Uterus (tissue), 4 donors: Measurements from ENCODE around the gene GP2. TPM values are rescaled to one million over a fixed set of nuclear protein-coding genes. Genes with fewer than 3 reads are reported as not detected.

ENCODE experiments used
- DNase-seq, 2 donors: peaks; one replicate each; pipeline ENCODE4 v3.0.0-alpha.2; 2019 to 2020
- H3K27ac ChIP-seq, 2 donors: fragments of 200-600 bp; sonication (generic); 1 replicate in 1 of 2; 2 replicates in 1 of 2; pipeline ENCODE4 v1.5.1; 2016 to 2018
- H3K27me3 ChIP-seq, 2 donors: fragments of 200-600 bp; sonication (generic); one replicate each; pipeline ENCODE4 v1.5.1; 2018 to 2019; ENCODE audit warnings: control low read depth in 1 of 2
- H3K36me3 ChIP-seq, 2 donors: fragments of 200-600 bp; sonication (generic); one replicate each; pipeline ENCODE4 v1.5.1; 2019; ENCODE audit warnings: control low read depth in 1 of 2
- H3K4me1 ChIP-seq, 2 donors: fragments of 200-600 bp; sonication (generic); one replicate each; pipeline ENCODE4 v1.5.1; 2018 to 2019; ENCODE audit warnings: control low read depth in 1 of 2
- H3K4me3 ChIP-seq, 2 donors: fragments of 200-600 bp; sonication (generic); 1 replicate in 1 of 2; 2 replicates in 1 of 2; pipeline ENCODE4 v1.5.1; 2018 to 2019; ENCODE audit warnings: mild to moderate bottlenecking in 1 of 2
- H3K9me3 ChIP-seq, 2 donors: fragments of 200-600 bp; sonication (generic); one replicate each; pipeline ENCODE4 v1.5.1; 2019; ENCODE audit warnings: control low read depth in 1 of 2
- POLR2A ChIP-seq, 2 donors: fragments of 450-650 bp; IDR thresholded peaks; one replicate each; pipeline ENCODE4 v1.6.1; 2016; ENCODE audit warnings: antibody characterized with exemption in 2 of 2, mild to moderate bottlenecking in 1 of 2, moderate library complexity in 1 of 2
- intact Hi-C: fragments of 100-400 bp; cut with DNase I; formaldehyde crosslinking; loops from one replicate; pipeline ENCODE4 v1.15.1; 2023; ENCODE audit warnings: low total_unique reads
- total RNA-seq, 4 donors: library from RNA; depleted of rRNA in 3 of 4; stranded (reverse); fragments of >200 nt in 3 of 4; gene quantifications; one replicate each; pipeline versions ENCODE4 v1.1.0 to v1.2.4, GENCODE V29; 2014 to 2023
- TF ChIP-seq, protein P1 (sequence below), 4 experiments: fragments of 200-600 bp in 2 of 4; fragments of 450-650 bp in 2 of 4; sonication (generic) in 2 of 4; IDR thresholded peaks; one replicate each; pipeline ENCODE4 v1.5.1; 2016 to 2019; ENCODE audit warnings: antibody characterized with exemption in 4 of 4, mild to moderate bottlenecking in 2 of 4, moderate library complexity in 1 of 4
- donor health status: DM: yes; HTN: yes; CAD: no.

Gene GP2
- total RNA-seq, 4 donors from 2014 or later, result not detected

DNA sequence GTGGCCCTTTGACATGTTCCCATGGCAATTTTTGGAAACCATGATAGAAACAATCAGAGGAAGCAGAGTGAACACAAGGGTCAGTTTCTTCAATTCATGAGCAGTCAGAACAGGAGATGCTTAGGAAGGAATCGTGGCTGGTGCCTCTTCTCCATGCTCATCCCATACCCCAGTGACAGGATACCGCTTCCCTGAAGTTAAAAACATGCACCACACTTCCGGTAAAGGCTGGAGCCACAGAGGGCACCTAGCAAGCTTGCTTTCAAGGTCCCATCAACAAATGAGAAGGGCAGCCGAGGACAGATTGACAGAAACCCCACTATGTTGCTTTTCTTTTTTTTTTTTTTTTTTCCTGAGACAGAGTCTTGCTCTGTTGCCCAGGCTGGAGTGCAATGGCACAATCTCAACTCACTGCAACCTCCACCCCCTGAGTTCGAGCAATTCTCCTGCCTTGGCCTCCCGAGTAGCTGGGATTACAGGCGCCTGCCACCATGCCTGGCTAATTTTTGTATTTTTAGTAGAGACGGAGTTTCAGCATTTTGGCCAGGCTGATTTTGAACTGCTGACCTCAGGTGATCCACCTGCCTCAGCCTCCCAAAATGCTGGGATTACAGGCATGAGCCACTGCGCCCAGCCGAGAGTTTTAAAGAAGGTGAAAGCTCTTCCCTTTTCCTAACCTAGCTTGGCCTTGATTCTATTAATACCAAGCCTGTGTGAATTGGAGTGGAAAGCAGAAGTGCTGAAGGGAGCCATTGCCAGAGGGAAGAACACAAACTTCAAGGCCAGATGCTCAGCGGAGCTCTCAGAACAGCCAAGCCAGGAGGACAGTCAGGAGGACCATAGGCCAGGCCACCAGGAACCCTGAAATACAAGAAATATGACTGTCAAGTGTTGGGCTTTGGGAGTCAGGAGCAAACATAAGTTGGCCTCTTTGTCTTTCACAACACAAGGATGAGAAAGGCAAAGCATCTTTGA, 16.6 kb downstream of the GP2 start:
- intact Hi-C loops, result no loop called here
- H3K4me1 ChIP-seq, result no peaks in the 10 kb centered on the region
- H3K27ac ChIP-seq, result no peak overlapping the region
- no peaks in the 10 kb centered on the region for H3K9me3 ChIP-seq
- no peaks in the 10 kb centered on the region for H3K36me3 ChIP-seq
- no peak for DNase-seq
- TF ChIP-seq, protein P1, sequence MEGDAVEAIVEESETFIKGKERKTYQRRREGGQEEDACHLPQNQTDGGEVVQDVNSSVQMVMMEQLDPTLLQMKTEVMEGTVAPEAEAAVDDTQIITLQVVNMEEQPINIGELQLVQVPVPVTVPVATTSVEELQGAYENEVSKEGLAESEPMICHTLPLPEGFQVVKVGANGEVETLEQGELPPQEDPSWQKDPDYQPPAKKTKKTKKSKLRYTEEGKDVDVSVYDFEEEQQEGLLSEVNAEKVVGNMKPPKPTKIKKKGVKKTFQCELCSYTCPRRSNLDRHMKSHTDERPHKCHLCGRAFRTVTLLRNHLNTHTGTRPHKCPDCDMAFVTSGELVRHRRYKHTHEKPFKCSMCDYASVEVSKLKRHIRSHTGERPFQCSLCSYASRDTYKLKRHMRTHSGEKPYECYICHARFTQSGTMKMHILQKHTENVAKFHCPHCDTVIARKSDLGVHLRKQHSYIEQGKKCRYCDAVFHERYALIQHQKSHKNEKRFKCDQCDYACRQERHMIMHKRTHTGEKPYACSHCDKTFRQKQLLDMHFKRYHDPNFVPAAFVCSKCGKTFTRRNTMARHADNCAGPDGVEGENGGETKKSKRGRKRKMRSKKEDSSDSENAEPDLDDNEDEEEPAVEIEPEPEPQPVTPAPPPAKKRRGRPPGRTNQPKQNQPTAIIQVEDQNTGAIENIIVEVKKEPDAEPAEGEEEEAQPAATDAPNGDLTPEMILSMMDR (IDR thresholded peaks at IDR 0.05), result no peak
- TF ChIP-seq POLR2A (IDR thresholded peaks at IDR 0.05), result no peak
- H3K27me3 ChIP-seq, result no peaks in the 10 kb centered on the region
- no peak overlapping the region for H3K4me3 ChIP-seq

DNA sequence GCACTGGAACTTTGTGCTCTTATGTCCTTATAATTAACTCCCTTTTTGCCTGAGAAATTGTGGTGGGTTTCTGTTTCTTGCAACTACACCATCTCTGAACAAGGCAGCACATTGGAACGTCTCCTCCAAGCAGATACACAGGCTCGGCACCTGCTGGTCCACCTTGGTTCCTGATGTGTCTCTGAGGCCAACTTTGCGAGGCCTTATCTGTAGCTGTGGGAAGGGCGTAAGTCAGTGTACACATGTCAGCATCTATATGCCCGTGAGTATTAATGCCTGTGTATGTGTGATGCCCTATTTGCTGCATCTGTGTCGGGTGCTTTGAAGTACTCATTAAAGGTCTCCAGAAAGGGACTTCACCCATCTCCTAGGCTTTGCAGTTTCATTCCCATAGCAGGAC, 17.5 kb downstream of the GP2 start:
- no peak overlapping the region for H3K4me3 ChIP-seq
- H3K9me3 ChIP-seq, result no peaks in the 10 kb centered on the region
- no peak overlapping the region for H3K27ac ChIP-seq
- no peaks in the 10 kb centered on the region for H3K27me3 ChIP-seq
- H3K36me3 ChIP-seq, result no peaks in the 10 kb centered on the region
- H3K4me1 ChIP-seq, result no peaks in the 10 kb centered on the region
- no peak for DNase-seq
- TF ChIP-seq, protein P1 (IDR thresholded peaks at IDR 0.05), result no peak
- no peak for TF ChIP-seq POLR2A (IDR thresholded peaks at IDR 0.05)
- intact Hi-C loops, result no loop called here

- Histone ChIP-seq H3K27me3 (no peaks in the 10 kb centered on the region), H3K27ac (no peak overlapping the region), H3K36me3 (no peaks in the 10 kb centered on the region), H3K4me1 (no peaks in the 10 kb centered on the region), H3K9me3 (no peaks in the 10 kb centered on the region), H3K4me3 (no peak overlapping the region)
- DNase-seq, result no peak
- intact Hi-C loops, result no loop called here
- TF ChIP-seq, protein P1 (IDR thresholded peaks at IDR 0.05), result no peak
- no peak for TF ChIP-seq POLR2A (IDR thresholded peaks at IDR 0.05)
These were observed 18.3 kb downstream of the GP2 start for GRCh38 chr16:20308801-20309590.

DNA sequence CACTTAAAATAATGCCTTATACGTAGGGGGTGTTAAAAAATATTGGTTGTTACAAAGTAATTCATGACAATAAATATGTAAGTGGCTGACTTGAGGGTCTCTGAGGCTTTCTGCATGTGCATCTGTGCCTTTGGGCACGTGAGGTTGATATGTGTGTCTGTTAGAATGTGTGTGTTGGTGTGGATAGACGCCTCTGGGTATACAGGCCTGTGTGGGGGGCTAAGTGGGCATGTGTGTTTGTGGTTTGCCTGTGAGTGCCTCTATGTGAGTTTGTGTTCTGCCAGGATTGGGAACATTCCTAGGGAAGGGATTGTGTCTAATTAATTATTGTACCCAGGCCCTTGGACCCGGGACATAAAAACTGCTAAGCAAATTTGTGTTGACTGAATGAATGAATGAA, 19.0 kb downstream of the GP2 start:
- no peak for TF ChIP-seq POLR2A (IDR thresholded peaks at IDR 0.05)
- TF ChIP-seq, protein P1 (IDR thresholded peaks at IDR 0.05), result no peak
- Histone ChIP-seq H3K4me1 (no peaks in the 10 kb centered on the region), H3K9me3 (no peaks in the 10 kb centered on the region), H3K27me3 (no peaks in the 10 kb centered on the region), H3K27ac (no peak overlapping the region), H3K36me3 (no peaks in the 10 kb centered on the region), H3K4me3 (no peak overlapping the region)
- intact Hi-C loops, result no loop called here
- DNase-seq, result no peak

- no peaks in the 10 kb centered on the region for H3K9me3 ChIP-seq
- no peaks in the 10 kb centered on the region for H3K27me3 ChIP-seq
- H3K4me1 ChIP-seq, result no peaks in the 10 kb centered on the region
- TF ChIP-seq, protein P1 (IDR thresholded peaks at IDR 0.05), result no peak
- TF ChIP-seq POLR2A (IDR thresholded peaks at IDR 0.05), result no peak
- no peak overlapping the region for H3K4me3 ChIP-seq
- intact Hi-C loops, result no loop called here
- no peak for DNase-seq
- no peak overlapping the region for H3K27ac ChIP-seq
- H3K36me3 ChIP-seq, result no peaks in the 10 kb centered on the region
These were observed 19.5 kb downstream of the GP2 start for GRCh38 chr16:20307791-20308190.
